HL-60 (cell line): Measurements from ENCODE around the gene FTH1.

Source experiments
- CTCF ChIP-seq: IDR thresholded peaks from one replicate; pipeline ENCODE4 v1.5.1; 2011; ENCODE audit warnings: low read length, control low read depth, inconsistent platforms; ENCODE audit not compliant: insufficient read depth
- GABPA ChIP-seq: IDR thresholded peaks from 2 replicates; pipeline ENCODE4 v1.6.1; 2012; ENCODE audit warnings: low read depth
- POLR2AphosphoS5 ChIP-seq: IDR thresholded peaks from 2 replicates; pipeline ENCODE4 v1.6.1; 2012; ENCODE audit warnings: low read depth
- REST ChIP-seq: IDR thresholded peaks from 2 replicates; pipeline ENCODE4 v1.6.1; 2012; ENCODE audit warnings: low read depth; ENCODE audit not compliant: insufficient replicate concordance
- SPI1 ChIP-seq: IDR thresholded peaks from 2 replicates; pipeline ENCODE4 v1.6.1; 2012; ENCODE audit warnings: low read depth, mild to moderate bottlenecking, borderline replicate concordance

- TF ChIP-seq CTCF (no peak), REST (no peak), POLR2AphosphoS5 (no peak), SPI1 (no peak), GABPA (no peak)
These were observed 49.9 kb downstream of the FTH1 start, which contains the start of gene RAB3IL1 for GRCh38 chr11:61917334-61918109.
